Measurements from ENCODE around the gene PHC2.

The PHC2 gene

DNA sequence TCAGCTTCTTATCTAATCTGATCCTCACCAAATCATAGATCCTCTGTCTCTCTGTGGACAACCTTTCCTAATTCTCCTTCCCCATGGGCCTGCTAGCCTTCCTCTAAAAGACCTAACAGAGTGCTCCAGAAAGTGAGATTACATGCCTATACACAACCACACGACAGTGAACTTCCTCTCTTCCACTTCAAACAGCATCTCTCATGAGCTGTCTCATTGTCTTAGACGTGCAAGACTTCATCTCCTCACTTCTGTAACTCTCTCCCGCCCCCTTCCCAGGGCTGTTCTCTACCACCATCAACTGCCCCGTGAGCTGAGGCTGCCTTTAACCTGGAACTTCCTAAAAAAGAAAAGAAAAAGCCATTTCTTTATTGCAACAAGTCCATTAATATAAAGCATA, 95.9 kb downstream of the PHC2 start:
- H3K27me3 ChIP-seq (ENCODE audit: insufficient read depth, low read length, poor library complexity, severe bottlenecking), result no peaks in the 10 kb centered on the region
- H3F3A ChIP-seq (ENCODE audit: low read depth), result no peaks in the 10 kb centered on the region
- no peak overlapping the region for H2AFZ ChIP-seq (ENCODE audit: low read length)
- no peak for TF ChIP-seq EZH2phosphoT487 (IDR thresholded peaks at IDR 0.05; ENCODE audit: borderline replicate concordance)
- no peak for TF ChIP-seq CTCF (conservative IDR thresholded peaks at IDR 0.05; ENCODE audit: low read length)
- H3K4me2 ChIP-seq (ENCODE audit: low read depth, low read length, poor library complexity, severe bottlenecking), result no peak overlapping the region
- H4K20me1 ChIP-seq (ENCODE audit: insufficient read depth, low read length, poor library complexity, severe bottlenecking), result peaks cover 22% of the 10 kb centered on the region
- H3K36me3 ChIP-seq (ENCODE audit: insufficient read depth, low read length), result peaks cover 49% of the 10 kb centered on the region; the same call in 1 of the 2 replicates
- H3K9me2 ChIP-seq (replicated peaks; ENCODE audit: low read depth, low read length), result no peaks in the 10 kb centered on the region
- H3K9me3 ChIP-seq (ENCODE audit: insufficient read depth, low read depth, low read length), result no peaks in the 10 kb centered on the region
- H3K4me1 ChIP-seq (ENCODE audit: insufficient read depth, low read length, poor library complexity, severe bottlenecking), result no peaks in the 10 kb centered on the region
- peaks cover 70% of the 10 kb centered on the region for H3K79me2 ChIP-seq (ENCODE audit: insufficient read depth, low read length)
- no peak overlapping the region for H3K4me3 ChIP-seq (ENCODE audit: low read length, poor library complexity, severe bottlenecking)
- H3K9ac ChIP-seq (ENCODE audit: low read depth, low read length, poor library complexity, severe bottlenecking), result no peak overlapping the region

DNA sequence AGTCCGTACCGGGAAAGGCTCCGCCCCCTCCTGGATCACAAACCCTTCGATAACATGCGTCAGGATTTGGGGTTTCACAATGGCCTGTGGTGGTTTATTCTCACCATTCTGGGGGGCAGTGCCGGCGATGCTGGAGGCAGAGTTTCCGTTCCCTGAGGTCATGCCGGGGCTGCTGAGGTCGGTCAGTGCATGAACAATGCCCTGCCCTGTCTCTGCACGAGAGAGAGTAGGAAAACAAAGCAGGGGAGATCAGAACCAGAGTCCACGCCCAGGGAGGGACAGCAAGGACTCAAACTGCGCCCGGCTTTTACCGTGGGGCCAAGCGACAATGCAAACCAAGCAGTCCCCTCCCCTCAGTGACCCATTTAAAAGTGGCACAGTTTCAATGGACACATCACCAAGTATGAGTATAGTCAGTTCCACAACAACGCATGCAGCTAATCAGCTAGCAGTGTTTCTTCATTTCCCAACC, 96.8 kb downstream of the PHC2 start:
- H3K9ac ChIP-seq (ENCODE audit: low read depth, low read length, poor library complexity, severe bottlenecking), result no peak overlapping the region
- no peaks in the 10 kb centered on the region for H3F3A ChIP-seq (ENCODE audit: low read depth)
- H4K20me1 ChIP-seq (ENCODE audit: insufficient read depth, low read length, poor library complexity, severe bottlenecking), result peaks cover 16% of the 10 kb centered on the region
- peaks cover 58% of the 10 kb centered on the region; the same call in 1 of the 2 replicates for H3K36me3 ChIP-seq (ENCODE audit: insufficient read depth, low read length)
- no peaks in the 10 kb centered on the region for H3K9me2 ChIP-seq (replicated peaks; ENCODE audit: low read depth, low read length)
- no peaks in the 10 kb centered on the region for H3K27me3 ChIP-seq (ENCODE audit: insufficient read depth, low read length, poor library complexity, severe bottlenecking)
- TF ChIP-seq EZH2phosphoT487 (IDR thresholded peaks at IDR 0.05; ENCODE audit: borderline replicate concordance) (no peak), CTCF (conservative IDR thresholded peaks at IDR 0.05; ENCODE audit: low read length) (no peak)
- no peak overlapping the region for H2AFZ ChIP-seq (ENCODE audit: low read length)
- no peak overlapping the region for H3K4me2 ChIP-seq (ENCODE audit: low read depth, low read length, poor library complexity, severe bottlenecking)
- no peaks in the 10 kb centered on the region for H3K4me1 ChIP-seq (ENCODE audit: insufficient read depth, low read length, poor library complexity, severe bottlenecking)
- H3K79me2 ChIP-seq (ENCODE audit: insufficient read depth, low read length), result peaks cover 61% of the 10 kb centered on the region
- H3K4me3 ChIP-seq (ENCODE audit: low read length, poor library complexity, severe bottlenecking), result no peak overlapping the region
- no peaks in the 10 kb centered on the region for H3K9me3 ChIP-seq (ENCODE audit: insufficient read depth, low read depth, low read length)

DNA sequence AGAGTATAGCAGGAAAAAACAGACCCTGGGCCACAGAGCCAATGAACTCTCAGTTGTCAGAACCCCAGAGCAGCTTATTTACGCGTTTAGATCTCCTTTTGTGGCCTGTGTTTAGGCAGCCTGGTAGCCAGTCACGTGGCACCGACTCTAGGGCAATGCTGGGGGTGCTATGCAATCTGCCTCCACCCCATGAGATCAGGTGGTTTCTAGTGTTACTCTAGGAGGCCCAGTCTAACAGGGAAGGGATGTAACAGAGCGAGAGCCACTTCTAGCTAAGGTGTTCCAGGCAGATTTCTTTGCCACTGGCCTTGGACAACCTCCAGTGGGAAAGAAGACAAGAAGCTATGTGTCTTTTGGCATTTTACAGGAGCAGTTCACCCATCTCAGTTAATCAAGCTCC, 98.0 kb downstream of the PHC2 start:
- H3K79me2 ChIP-seq (ENCODE audit: insufficient read depth, low read length), result peaks cover 49% of the 10 kb centered on the region
- H3K4me2 ChIP-seq (ENCODE audit: low read depth, low read length, poor library complexity, severe bottlenecking), result no peak overlapping the region
- H3K36me3 ChIP-seq (ENCODE audit: insufficient read depth, low read length), result peaks cover 69% of the 10 kb centered on the region; the same call in 1 of the 2 replicates

More for the DNA sequence above, 98.0 kb downstream of the PHC2 start:
- Histone ChIP-seq H3K4me3 (ENCODE audit: low read length, poor library complexity, severe bottlenecking) (no peak overlapping the region), H3K9ac (ENCODE audit: low read depth, low read length, poor library complexity, severe bottlenecking) (no peak overlapping the region), H3K27me3 (ENCODE audit: insufficient read depth, low read length, poor library complexity, severe bottlenecking) (no peaks in the 10 kb centered on the region), H4K20me1 (ENCODE audit: insufficient read depth, low read length, poor library complexity, severe bottlenecking) (peaks cover 14% of the 10 kb centered on the region), H3K9me3 (ENCODE audit: insufficient read depth, low read depth, low read length) (no peaks in the 10 kb centered on the region), H2AFZ (ENCODE audit: low read length) (no peak overlapping the region), H3K4me1 (ENCODE audit: insufficient read depth, low read length, poor library complexity, severe bottlenecking) (no peaks in the 10 kb centered on the region), H3F3A (ENCODE audit: low read depth) (no peaks in the 10 kb centered on the region), H3K9me2 (replicated peaks; ENCODE audit: low read depth, low read length) (no peaks in the 10 kb centered on the region)
- TF ChIP-seq EZH2phosphoT487 (IDR thresholded peaks at IDR 0.05; ENCODE audit: borderline replicate concordance), result no peak
- no peak for TF ChIP-seq CTCF (conservative IDR thresholded peaks at IDR 0.05; ENCODE audit: low read length)
